HEK293 (cell line): Measurements from ENCODE around the gene STARD13.
A peak's percentile ranks its signal among the peaks of the same experiment; 100 is the strongest.

Source experiments
- CTCF ChIA-PET: fragments of 350-600 bp; formaldehyde crosslinking; extraction: SDS; loops from one replicate; lab custom pipeline; 2021; ENCODE audit warnings: antibody characterized with exemption; lab: Yijun Ruan, JAX
- POLR2A ChIA-PET: fragments of 300-600 bp; formaldehyde crosslinking; extraction: SDS; loops from one replicate; lab custom pipeline; 2020; ENCODE audit warnings: antibody characterized with exemption, inconsistent platforms; lab: Yijun Ruan, JAX
- H3K27ac ChIP-seq: fragments of 200-500 bp; sonication (Bioruptor generic); 2 replicates; pipeline ENCODE4 v1.5.1; 2014; ENCODE audit warnings: low read depth, low read length, control low read depth, inconsistent platforms; ENCODE audit errors: extremely low read depth
- H3K36me3 ChIP-seq, 2 experiments: fragments of 200-500 bp in 1 of 2; sonication (Bioruptor generic) in 1 of 2; 1 replicate in 1 of 2; 2 replicates in 1 of 2; pipeline ENCODE4 v1.5.1; 2014 to 2017; ENCODE audit warnings: inconsistent platforms in 2 of 2, low read length in 2 of 2; ENCODE audit not compliant: control insufficient read depth in 2 of 2, insufficient read depth in 1 of 2
- H3K4me1 ChIP-seq: fragments of 200-500 bp; sonication (Bioruptor generic); 2 replicates; pipeline ENCODE4 v1.5.1; 2014; ENCODE audit warnings: mild to moderate bottlenecking, low read length, inconsistent platforms; ENCODE audit not compliant: control insufficient read depth, insufficient read depth
- H3K4me3 ChIP-seq: 2 replicates; pipeline ENCODE4 v1.5.1; 2011; ENCODE audit warnings: low read depth, mild to moderate bottlenecking, control low read depth, low read length, moderate library complexity
- H3K9me3 ChIP-seq: fragments of 200-500 bp; sonication (Bioruptor generic); 2 replicates; pipeline ENCODE4 v1.5.1; 2014; ENCODE audit warnings: low read depth, low read length, inconsistent platforms; ENCODE audit not compliant: control insufficient read depth, insufficient read depth
- HOXD13 ChIP-seq: sonication (generic); formaldehyde crosslinking; IDR thresholded peaks from 2 replicates; pipeline ENCODE4 v1.8.0; 2022; ENCODE audit warnings: missing genetic modification reagents, borderline replicate concordance
- PRDM6 ChIP-seq: fragments of 450-650 bp; formaldehyde crosslinking; IDR thresholded peaks from 2 replicates; pipeline ENCODE4 v1.5.1; 2017; ENCODE audit warnings: missing biosample characterization, missing genetic modification characterization
- RBAK ChIP-seq: fragments of 450-650 bp; formaldehyde crosslinking; IDR thresholded peaks from 2 replicates; pipeline ENCODE4 v1.5.1; 2016; ENCODE audit warnings: missing biosample characterization, missing genetic modification characterization
- SETDB1 ChIP-seq: IDR thresholded peaks from one replicate; pipeline ENCODE4 v1.6.1; 2017; ENCODE audit warnings: mild to moderate bottlenecking, low read length, moderate library complexity, mixed read lengths; ENCODE audit not compliant: insufficient read length
- SP7 ChIP-seq: fragments of 450-650 bp; formaldehyde crosslinking; IDR thresholded peaks from 2 replicates; pipeline ENCODE4 v1.5.1; 2016; ENCODE audit warnings: missing biosample characterization, missing genetic modification characterization
- ZFP3 ChIP-seq: fragments of 450-650 bp; formaldehyde crosslinking; IDR thresholded peaks from 2 replicates; pipeline ENCODE4 v1.5.1; 2016; ENCODE audit warnings: low read depth, missing biosample characterization, missing genetic modification characterization
- ZFP69B ChIP-seq: fragments of 450-650 bp; formaldehyde crosslinking; IDR thresholded peaks from 2 replicates; pipeline ENCODE4 v1.5.1; 2016; ENCODE audit warnings: missing biosample characterization, missing genetic modification characterization
- ZNF132 ChIP-seq: fragments of 450-650 bp; formaldehyde crosslinking; IDR thresholded peaks from 2 replicates; pipeline ENCODE4 v1.5.1; 2017; ENCODE audit warnings: missing biosample characterization, missing genetic modification characterization, borderline replicate concordance
- ZNF19 ChIP-seq: fragments of 450-650 bp; formaldehyde crosslinking; IDR thresholded peaks from 2 replicates; pipeline ENCODE4; 2016; ENCODE audit warnings: missing biosample characterization, missing genetic modification characterization, low read depth
- ZNF239 ChIP-seq: fragments of 450-650 bp; formaldehyde crosslinking; IDR thresholded peaks from 2 replicates; pipeline ENCODE4 v1.5.1; 2016; ENCODE audit warnings: missing biosample characterization, missing genetic modification characterization
- ZNF248 ChIP-seq: fragments of 450-650 bp; formaldehyde crosslinking; IDR thresholded peaks from 2 replicates; pipeline ENCODE4 v1.5.1; 2017; ENCODE audit warnings: missing biosample characterization, missing genetic modification characterization
- ZNF324 ChIP-seq: fragments of 450-650 bp; formaldehyde crosslinking; IDR thresholded peaks from 2 replicates; pipeline ENCODE4 v1.5.1; 2016; ENCODE audit warnings: missing biosample characterization, missing genetic modification characterization
- ZNF37A ChIP-seq: fragments of 450-650 bp; IDR thresholded peaks from 2 replicates; pipeline ENCODE4 v1.5.1; 2018; ENCODE audit warnings: missing biosample characterization, missing genetic modification characterization
- ZNF580 ChIP-seq: fragments of 450-650 bp; formaldehyde crosslinking; IDR thresholded peaks from 2 replicates; pipeline ENCODE4 v1.5.1; 2016; ENCODE audit warnings: missing biosample characterization, missing genetic modification characterization
- ZNF621 ChIP-seq: fragments of 450-650 bp; formaldehyde crosslinking; IDR thresholded peaks from 2 replicates; pipeline ENCODE4 v1.5.1; 2017; ENCODE audit warnings: missing biosample characterization, missing genetic modification characterization
- ZNF629 ChIP-seq: fragments of 450-650 bp; formaldehyde crosslinking; IDR thresholded peaks from 2 replicates; pipeline ENCODE4 v1.5.1; 2017; ENCODE audit warnings: missing biosample characterization, missing genetic modification characterization
- ZNF670 ChIP-seq: fragments of 450-650 bp; formaldehyde crosslinking; IDR thresholded peaks from 2 replicates; pipeline ENCODE4 v1.5.1; 2016; ENCODE audit warnings: missing biosample characterization, missing genetic modification characterization, low read depth
- ZNF677 ChIP-seq: fragments of 450-650 bp; IDR thresholded peaks from 2 replicates; pipeline ENCODE4 v1.5.0; 2018; ENCODE audit warnings: missing biosample characterization, mild to moderate bottlenecking, missing genetic modification characterization, moderate library complexity
- TF ChIP-seq, protein P1 (sequence below): fragments of 450-650 bp; formaldehyde crosslinking; IDR thresholded peaks from 2 replicates; pipeline ENCODE4 v1.5.1; 2016; ENCODE audit warnings: missing biosample characterization, missing genetic modification characterization, low read depth
- TF ChIP-seq, protein P2 (sequence below): fragments of 450-650 bp; formaldehyde crosslinking; IDR thresholded peaks from 2 replicates; pipeline ENCODE4 v1.5.1; 2017; ENCODE audit warnings: missing biosample characterization, missing genetic modification characterization
- TF ChIP-seq, protein P3 (sequence below): fragments of 450-650 bp; formaldehyde crosslinking; IDR thresholded peaks from 2 replicates; pipeline ENCODE4 v1.5.1; 2016; ENCODE audit warnings: missing biosample characterization, missing genetic modification characterization
- TF ChIP-seq, protein P4 (sequence below): fragments of 450-650 bp; formaldehyde crosslinking; IDR thresholded peaks from 2 replicates; pipeline ENCODE4 v1.5.1; 2016; ENCODE audit warnings: missing biosample characterization, missing genetic modification characterization
- TF ChIP-seq, protein P5 (sequence below): fragments of 450-650 bp; formaldehyde crosslinking; IDR thresholded peaks from 2 replicates; pipeline ENCODE4 v1.5.1; 2016; ENCODE audit warnings: missing biosample characterization, missing genetic modification characterization

STARD13 gene

GRCh38 chr13:33072282-33072681 is 213.3 kb downstream of the STARD13 start:
- Histone ChIP-seq H3K9me3 (no peaks in the 10 kb centered on the region), H3K4me3 (no peak overlapping the region), H3K27ac (no peak overlapping the region), H3K36me3 (no peaks in the 10 kb centered on the region), H3K4me1 (no peaks in the 10 kb centered on the region)
- ChIA-PET CTCF (no interaction called here), POLR2A (no interaction called here)
- TF ChIP-seq, protein P1, sequence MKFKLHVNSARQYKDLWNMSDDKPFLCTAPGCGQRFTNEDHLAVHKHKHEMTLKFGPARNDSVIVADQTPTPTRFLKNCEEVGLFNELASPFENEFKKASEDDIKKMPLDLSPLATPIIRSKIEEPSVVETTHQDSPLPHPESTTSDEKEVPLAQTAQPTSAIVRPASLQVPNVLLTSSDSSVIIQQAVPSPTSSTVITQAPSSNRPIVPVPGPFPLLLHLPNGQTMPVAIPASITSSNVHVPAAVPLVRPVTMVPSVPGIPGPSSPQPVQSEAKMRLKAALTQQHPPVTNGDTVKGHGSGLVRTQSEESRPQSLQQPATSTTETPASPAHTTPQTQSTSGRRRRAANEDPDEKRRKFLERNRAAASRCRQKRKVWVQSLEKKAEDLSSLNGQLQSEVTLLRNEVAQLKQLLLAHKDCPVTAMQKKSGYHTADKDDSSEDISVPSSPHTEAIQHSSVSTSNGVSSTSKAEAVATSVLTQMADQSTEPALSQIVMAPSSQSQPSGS (tag by site-specific recombination) = peak; percentile 77
- no peak for TF ChIP-seq SP7
- TF ChIP-seq, protein P2, sequence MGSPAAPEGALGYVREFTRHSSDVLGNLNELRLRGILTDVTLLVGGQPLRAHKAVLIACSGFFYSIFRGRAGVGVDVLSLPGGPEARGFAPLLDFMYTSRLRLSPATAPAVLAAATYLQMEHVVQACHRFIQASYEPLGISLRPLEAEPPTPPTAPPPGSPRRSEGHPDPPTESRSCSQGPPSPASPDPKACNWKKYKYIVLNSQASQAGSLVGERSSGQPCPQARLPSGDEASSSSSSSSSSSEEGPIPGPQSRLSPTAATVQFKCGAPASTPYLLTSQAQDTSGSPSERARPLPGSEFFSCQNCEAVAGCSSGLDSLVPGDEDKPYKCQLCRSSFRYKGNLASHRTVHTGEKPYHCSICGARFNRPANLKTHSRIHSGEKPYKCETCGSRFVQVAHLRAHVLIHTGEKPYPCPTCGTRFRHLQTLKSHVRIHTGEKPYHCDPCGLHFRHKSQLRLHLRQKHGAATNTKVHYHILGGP (tag by site-specific recombination) = no peak
- TF ChIP-seq HOXD13 = no peak
- TF ChIP-seq ZFP69B = no peak
- TF ChIP-seq, protein P3, sequence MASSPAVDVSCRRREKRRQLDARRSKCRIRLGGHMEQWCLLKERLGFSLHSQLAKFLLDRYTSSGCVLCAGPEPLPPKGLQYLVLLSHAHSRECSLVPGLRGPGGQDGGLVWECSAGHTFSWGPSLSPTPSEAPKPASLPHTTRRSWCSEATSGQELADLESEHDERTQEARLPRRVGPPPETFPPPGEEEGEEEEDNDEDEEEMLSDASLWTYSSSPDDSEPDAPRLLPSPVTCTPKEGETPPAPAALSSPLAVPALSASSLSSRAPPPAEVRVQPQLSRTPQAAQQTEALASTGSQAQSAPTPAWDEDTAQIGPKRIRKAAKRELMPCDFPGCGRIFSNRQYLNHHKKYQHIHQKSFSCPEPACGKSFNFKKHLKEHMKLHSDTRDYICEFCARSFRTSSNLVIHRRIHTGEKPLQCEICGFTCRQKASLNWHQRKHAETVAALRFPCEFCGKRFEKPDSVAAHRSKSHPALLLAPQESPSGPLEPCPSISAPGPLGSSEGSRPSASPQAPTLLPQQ = no peak
- no peak for TF ChIP-seq ZNF324 (tag by site-specific recombination)
- no peak for TF ChIP-seq ZNF19
- no peak for TF ChIP-seq ZNF37A
- TF ChIP-seq ZNF629 (tag by site-specific recombination) = 0 out of 2 replicates have a peak, but pooled peaks have one; percentile 22

DNA sequence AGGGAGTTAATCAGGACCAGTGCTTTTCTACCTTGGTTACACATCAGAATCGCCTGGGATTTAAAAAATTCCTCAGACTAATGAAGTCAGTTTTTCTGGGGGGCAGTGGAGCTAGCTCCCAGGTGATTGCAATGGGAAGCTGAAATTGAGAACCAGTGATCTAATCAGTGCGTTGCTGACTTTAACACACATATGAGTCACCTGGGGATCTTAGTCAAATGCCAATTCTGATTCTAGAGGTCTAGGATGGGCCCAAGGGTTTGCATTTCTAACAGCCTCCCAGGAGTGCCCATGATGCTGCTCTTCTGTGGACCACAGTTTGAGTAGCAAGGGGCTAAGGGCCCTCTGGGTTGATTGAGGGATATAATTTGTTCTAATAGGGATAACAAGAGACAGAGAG is 214.8 kb downstream of the STARD13 start:
- Histone ChIP-seq H3K9me3 (no peaks in the 10 kb centered on the region), H3K4me3 (no peak overlapping the region), H3K4me1 (no peaks in the 10 kb centered on the region)
- CTCF ChIA-PET = no interaction called here
- POLR2A ChIA-PET = no interaction called here
- TF ChIP-seq ZNF248 (tag by site-specific recombination) (no peak), ZNF670 (no peak), ZFP3 (no peak), ZNF677 (no peak), SETDB1 (no peak)
- TF ChIP-seq, protein P4, sequence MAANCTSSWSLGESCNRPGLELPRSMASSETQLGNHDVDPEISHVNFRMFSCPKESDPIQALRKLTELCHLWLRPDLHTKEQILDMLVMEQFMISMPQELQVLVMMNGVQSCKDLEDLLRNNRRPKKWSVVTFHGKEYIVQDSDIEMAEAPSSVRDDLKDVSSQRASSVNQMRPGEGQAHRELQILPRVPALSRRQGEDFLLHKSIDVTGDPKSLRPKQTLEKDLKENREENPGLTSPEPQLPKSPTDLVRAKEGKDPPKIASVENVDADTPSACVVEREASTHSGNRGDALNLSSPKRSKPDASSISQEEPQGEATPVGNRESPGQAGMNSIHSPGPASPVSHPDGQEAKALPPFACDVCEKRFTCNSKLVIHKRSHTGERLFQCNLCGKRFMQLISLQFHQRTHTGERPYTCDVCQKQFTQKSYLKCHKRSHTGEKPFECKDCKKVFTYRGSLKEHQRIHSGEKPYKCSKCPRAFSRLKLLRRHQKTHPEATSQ = no peak
- TF ChIP-seq, all 188 proteins: peak for 0
- Histone ChIP-seq H3K36me3 (no peaks in the 10 kb centered on the region), H3K27ac (no peak overlapping the region)

DNA sequence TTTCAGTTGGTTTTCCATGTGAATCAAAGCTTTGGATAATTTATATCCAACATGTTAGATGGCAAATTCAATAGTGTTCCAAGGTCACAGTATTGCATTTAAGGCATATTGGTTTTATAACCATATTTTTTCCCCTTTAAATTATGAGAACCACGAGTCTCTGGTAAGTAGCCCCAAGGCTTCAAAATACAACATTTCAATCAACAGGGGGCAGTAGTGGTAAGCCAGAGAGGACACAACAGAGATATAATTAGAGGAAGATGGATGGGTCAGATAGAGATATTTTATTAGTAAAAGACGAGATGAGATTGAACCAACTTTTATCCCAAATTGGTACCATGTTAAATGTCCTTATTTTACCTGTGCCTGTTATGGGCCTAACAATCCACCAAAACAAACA is 216.2 kb downstream of the STARD13 start:
- Histone ChIP-seq H3K4me3 (no peak overlapping the region), H3K36me3 (no peaks in the 10 kb centered on the region), H3K9me3 (no peaks in the 10 kb centered on the region), H3K27ac (no peak overlapping the region), H3K4me1 (no peaks in the 10 kb centered on the region)
- CTCF ChIA-PET = interaction anchor here (0.7 to 0.9 kb wide), 2 partner anchors 11 to 614 kb away, joined by 4 to 5 read pairs; no protein-coding TSS in a partner anchor
- POLR2A ChIA-PET = no interaction called here
- TF ChIP-seq, protein P5, sequence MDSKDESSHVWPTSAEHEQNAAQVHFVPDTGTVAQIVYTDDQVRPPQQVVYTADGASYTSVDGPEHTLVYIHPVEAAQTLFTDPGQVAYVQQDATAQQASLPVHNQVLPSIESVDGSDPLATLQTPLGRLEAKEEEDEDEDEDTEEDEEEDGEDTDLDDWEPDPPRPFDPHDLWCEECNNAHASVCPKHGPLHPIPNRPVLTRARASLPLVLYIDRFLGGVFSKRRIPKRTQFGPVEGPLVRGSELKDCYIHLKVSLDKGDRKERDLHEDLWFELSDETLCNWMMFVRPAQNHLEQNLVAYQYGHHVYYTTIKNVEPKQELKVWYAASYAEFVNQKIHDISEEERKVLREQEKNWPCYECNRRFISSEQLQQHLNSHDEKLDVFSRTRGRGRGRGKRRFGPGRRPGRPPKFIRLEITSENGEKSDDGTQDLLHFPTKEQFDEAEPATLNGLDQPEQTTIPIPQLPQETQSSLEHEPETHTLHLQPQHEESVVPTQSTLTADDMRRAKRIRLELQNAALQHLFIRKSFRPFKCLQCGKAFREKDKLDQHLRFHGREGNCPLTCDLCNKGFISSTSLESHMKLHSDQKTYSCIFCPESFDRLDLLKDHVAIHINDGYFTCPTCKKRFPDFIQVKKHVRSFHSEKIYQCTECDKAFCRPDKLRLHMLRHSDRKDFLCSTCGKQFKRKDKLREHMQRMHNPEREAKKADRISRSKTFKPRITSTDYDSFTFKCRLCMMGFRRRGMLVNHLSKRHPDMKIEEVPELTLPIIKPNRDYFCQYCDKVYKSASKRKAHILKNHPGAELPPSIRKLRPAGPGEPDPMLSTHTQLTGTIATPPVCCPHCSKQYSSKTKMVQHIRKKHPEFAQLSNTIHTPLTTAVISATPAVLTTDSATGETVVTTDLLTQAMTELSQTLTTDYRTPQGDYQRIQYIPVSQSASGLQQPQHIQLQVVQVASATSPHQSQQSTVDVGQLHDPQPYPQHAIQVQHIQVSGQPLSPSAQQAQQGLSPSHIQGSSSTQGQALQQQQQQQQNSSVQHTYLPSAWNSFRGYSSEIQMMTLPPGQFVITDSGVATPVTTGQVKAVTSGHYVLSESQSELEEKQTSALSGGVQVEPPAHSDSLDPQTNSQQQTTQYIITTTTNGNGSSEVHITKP (tag by site-specific recombination) = no peak
- TF ChIP-seq ZNF621 (tag by site-specific recombination) = no peak
- no peak for TF ChIP-seq PRDM6 (tag by site-specific recombination)
- no peak for TF ChIP-seq RBAK (tag by site-specific recombination)
- no peak for TF ChIP-seq ZNF580
- no peak for TF ChIP-seq ZNF239 (tag by site-specific recombination)
- TF ChIP-seq ZNF132 (tag by site-specific recombination) = no peak
